Esophagus muscularis mucosa (tissue), 4 donors: ENCODE results near the gene NTPCR.

Source experiments
- CTCF ChIP-seq, 3 experiments: fragments of 200-600 bp in 2 of 3; fragments of 450-650 bp in 1 of 3; sonication (generic) in 2 of 3; IDR thresholded peaks; one replicate each; pipeline ENCODE4 v1.5.1; 2017 to 2019; ENCODE audit warnings: antibody characterized with exemption in 3 of 3, mild to moderate bottlenecking in 2 of 3, moderate library complexity in 1 of 3
- EP300 ChIP-seq: sonication (generic); formaldehyde crosslinking; IDR thresholded peaks from one replicate; pipeline ENCODE4 v1.6.1; 2017; ENCODE audit warnings: antibody characterized with exemption
- POLR2A ChIP-seq: fragments of 450-650 bp; IDR thresholded peaks from one replicate; pipeline ENCODE4 v1.6.1; 2017; ENCODE audit warnings: antibody characterized with exemption, moderate library complexity, mild to moderate bottlenecking, low read depth
- POLR2AphosphoS5 ChIP-seq, 2 donors: sonication (generic); formaldehyde crosslinking; IDR thresholded peaks; one replicate each; pipeline ENCODE4 v1.6.1; 2017; ENCODE audit warnings: antibody characterized with exemption in 2 of 2

GRCh38 chr1:232978815-232979214 lies 28.4 kb downstream of the NTPCR start:
- no peak for TF ChIP-seq POLR2A
- TF ChIP-seq CTCF (IDR thresholded peaks at IDR 0.05): no peak
- TF ChIP-seq POLR2AphosphoS5 (IDR thresholded peaks at IDR 0.05): no peak
- TF ChIP-seq EP300: no peak
